Thoracic aorta (tissue), 2 donors: ENCODE measurements around the gene EEF1AKMT3. TPM values are rescaled to one million over a fixed set of nuclear protein-coding genes. Genes with fewer than 3 reads are reported as not detected.

Source experiments
- ATAC-seq: fragments of 150-250 bp; one replicate; pipeline ENCODE4 v1.8.0; 2017; ENCODE audit warnings: low read depth; ENCODE audit not compliant: insufficient number of reproducible peaks, low FRiP score
- DNase-seq: peaks from one replicate; pipeline ENCODE4 v3.0.0-alpha.2; 2020; ENCODE audit warnings: low spot score
- H3K27ac ChIP-seq, 2 donors: fragments of 200-600 bp; sonication (generic); 1 replicate in 1 of 2; 2 replicates in 1 of 2; pipeline ENCODE4 v1.5.1; 2016; ENCODE audit warnings: mild to moderate bottlenecking in 2 of 2, moderate library complexity in 2 of 2
- H3K27me3 ChIP-seq: fragments of 200-600 bp; sonication (generic); replicated peaks from 2 replicates; pipeline ENCODE4 v1.6.0; 2016; ENCODE audit warnings: mild to moderate bottlenecking; ENCODE audit not compliant: insufficient read depth
- H3K36me3 ChIP-seq: fragments of 200-600 bp; sonication (generic); one replicate; pipeline ENCODE4 v1.5.1; 2016
- H3K4me1 ChIP-seq, 2 donors: fragments of 200-600 bp; sonication (generic); 1 replicate in 1 of 2; 2 replicates in 1 of 2; pipeline versions ENCODE4 v1.5.1 to v1.6.0; 2016; ENCODE audit warnings: low read depth in 2 of 2, mild to moderate bottlenecking in 1 of 2; ENCODE audit not compliant: control insufficient read depth in 1 of 2
- H3K4me3 ChIP-seq: fragments of 200-600 bp; sonication (generic); 2 replicates; pipeline ENCODE4 v1.5.1; 2016; ENCODE audit warnings: mild to moderate bottlenecking
- H3K9me3 ChIP-seq: fragments of 200-600 bp; sonication (generic); 2 replicates; pipeline ENCODE4 v1.5.1; 2016
- CTCF ChIP-seq: fragments of 200-600 bp; sonication (generic); IDR thresholded peaks from one replicate; pipeline ENCODE4 v1.5.1; 2019; ENCODE audit warnings: antibody characterized with exemption
- total RNA-seq, 2 donors: library from RNA; depleted of rRNA; stranded (reverse); fragments of >200 nt; gene quantifications; one replicate each; pipeline versions ENCODE4 v1.1.0 to v1.2.3, GENCODE V29; 2016

Gene EEF1AKMT3
- total RNA-seq, 2 donors from 2014 or later: 7.0 to 9.7 TPM

- H3K27me3 ChIP-seq: no peaks in the 10 kb centered on the region
- H3K9me3 ChIP-seq: no peaks in the 10 kb centered on the region
- DNase-seq (no peak), ATAC-seq (no peak)
- peaks cover 14% of the 10 kb centered on the region for H3K36me3 ChIP-seq
- TF ChIP-seq CTCF: peak; percentile 17
- peaks cover 17 to 23% of the 10 kb centered on the region in 2 donors for H3K4me1 ChIP-seq
- H3K4me3 ChIP-seq: peak overlapping the region; percentile 81
- no peak overlapping the region for H3K27ac ChIP-seq
Observed at GRCh38 chr12:57756406-57757341, 15.7 kb upstream of the EEF1AKMT3 start.

- Histone ChIP-seq H3K4me1 (peaks cover 15 to 20% of the 10 kb centered on the region in 2 donors), H3K27me3 (no peaks in the 10 kb centered on the region), H3K9me3 (no peaks in the 10 kb centered on the region), H3K36me3 (peaks cover 14% of the 10 kb centered on the region), H3K27ac (no peak overlapping the region), H3K4me3 (no peak overlapping the region)
- no peak for TF ChIP-seq CTCF
- ATAC-seq (no peak), DNase-seq (no peak)
Observed at GRCh38 chr12:57757771-57758170, 14.6 kb upstream of the EEF1AKMT3 start.

- ATAC-seq (no peak), DNase-seq (no peak)
- H3K9me3 ChIP-seq: no peaks in the 10 kb centered on the region
- no peaks in the 10 kb centered on the region for H3K27me3 ChIP-seq
- H3K4me1 ChIP-seq: peaks cover 12 to 17% of the 10 kb centered on the region in 2 donors
- no peak for TF ChIP-seq CTCF
- H3K4me3 ChIP-seq: no peak overlapping the region
- peaks cover 14% of the 10 kb centered on the region for H3K36me3 ChIP-seq
- no peak overlapping the region for H3K27ac ChIP-seq
Observed at GRCh38 chr12:57758552-57759359, 13.7 kb upstream of the EEF1AKMT3 start.

GRCh38 chr12:57759360-57759980 is 12.9 kb upstream of the EEF1AKMT3 start:
- DNase-seq (no peak), ATAC-seq (no peak)
- H3K27ac ChIP-seq: no peak overlapping the region
- H3K4me1 ChIP-seq: peaks cover 10 to 15% of the 10 kb centered on the region in 2 donors
- H3K36me3 ChIP-seq: peaks cover 14% of the 10 kb centered on the region
- H3K9me3 ChIP-seq: no peaks in the 10 kb centered on the region
- H3K27me3 ChIP-seq: no peaks in the 10 kb centered on the region
- no peak overlapping the region for H3K4me3 ChIP-seq
- no peak for TF ChIP-seq CTCF
